Psoas muscle (tissue), 8 donors: ENCODE measurements around the gene FKBP15. TPM values are rescaled to one million over a fixed set of nuclear protein-coding genes. Genes with fewer than 3 reads are reported as not detected.

Experiments used
- ATAC-seq, 4 donors: fragments of 200-7000 bp; cut with Tn5 transposase; one replicate each; pipeline ENCODE4 v1.9.1; 2020; ENCODE audit warnings: moderate library complexity in 3 of 4, mild to moderate bottlenecking in 2 of 4
- DNase-seq, 2 donors: peaks; one replicate each; pipeline ENCODE4 v3.0.0-alpha.2; 2020
- H3K27ac ChIP-seq: fragments of 200-600 bp; one replicate; pipeline ENCODE4 v1.8.0; 2022
- H3K27me3 ChIP-seq, 3 donors: fragments of 200-600 bp in 1 of 3; one replicate each; pipeline versions ENCODE4 v1.6.1 to v1.8.0; 2013 to 2022; ENCODE audit warnings: low read length in 2 of 3, mild to moderate bottlenecking in 2 of 3, moderate library complexity in 1 of 3; ENCODE audit not compliant: insufficient read depth in 3 of 3
- H3K36me3 ChIP-seq, 2 donors: fragments of 200-600 bp in 1 of 2; one replicate each; pipeline versions ENCODE4 v1.6.1 to v1.8.0; 2013 to 2022; ENCODE audit warnings: low read depth in 1 of 2, mild to moderate bottlenecking in 1 of 2, moderate library complexity in 1 of 2; ENCODE audit not compliant: insufficient read depth in 1 of 2
- H3K4me1 ChIP-seq: fragments of 200-600 bp; one replicate; pipeline ENCODE4 v1.8.0; 2022
- H3K4me3 ChIP-seq: fragments of 200-600 bp; one replicate; pipeline ENCODE4 v1.8.0; 2022; ENCODE audit warnings: mild to moderate bottlenecking
- H3K9me3 ChIP-seq: fragments of 200-600 bp; one replicate; pipeline ENCODE4 v1.8.0; 2022
- CTCF ChIP-seq: fragments of 200-600 bp; IDR thresholded peaks from one replicate; pipeline ENCODE4 v1.8.0; 2022; ENCODE audit warnings: antibody characterized with exemption
- WGBS, 3 donors: extraction: QIAGEN DNeasy Blood & Tissue Kit; methylation state at CpG; one replicate each; pipeline versions ENCODE4 v1.1.6 to v1.1.7; 2013; 5-methylcytosine and 5-hydroxymethylcytosine counted together
- intact Hi-C, 2 donors: fragments of 100-400 bp; cut with DNase I; formaldehyde crosslinking; loops; one replicate each; pipeline versions ENCODE4 v1.11.0 to v1.14.2; 2022
- polyA plus RNA-seq, 3 donors: library from polyadenylated mRNA; stranded (reverse); fragments of 200-250 nt; gene quantifications; one replicate each; pipeline ENCODE4 v1.2.3, GENCODE V29; 2013
- total RNA-seq, 4 donors: library from RNA; stranded (reverse); fragmentation: NEBNext Ultra II Directional in 2 of 4; extraction: Animal tissue kit (Norgen Biotek cat#: 25700) in 2 of 4; gene quantifications; one replicate each; pipeline versions ENCODE4 v1.2.1 to v1.2.4, GENCODE V29; 2021 to 2023
- donor health status: healthy with polysubstance abuse.
- donor health status: DM: no; HTN: no; CAD: no; lungs with moderate emphysema.
- donor health status: Bipolar disorder and iron deficiency.
- donor health status: healthy.
- donor health status: DM: yes; HTN: yes; CAD: no.
- donor health status: DM: no; HTN: no; CAD: no.
- donor health status: DM: no; HTN: no; CAD: no.
- donor health status: DM: yes; HTN: yes; CAD: no.

The FKBP15 gene
- total and polyA plus RNA-seq, 7 donors, result 10.5 to 18.4 (median 15.8) TPM

- no peak for TF ChIP-seq CTCF
- H3K4me3 ChIP-seq, result no peak overlapping the region
- peaks cover 5% of the 10 kb centered on the region for H3K4me1 ChIP-seq
- WGBS, 3 donors, result 87 to 90% (median 88%) methylated on average over 4 of the region's 4 CpGs
- no peaks in the 10 kb centered on the region for H3K9me3 ChIP-seq
- H3K27me3 ChIP-seq, result no peaks in the 10 kb centered on the region
- ATAC-seq (no peak), DNase-seq (no peak)
- intact Hi-C loops, result no loop called here
- H3K36me3 ChIP-seq, result peaks cover 14 to 74% of the 10 kb centered on the region in 2 donors
- H3K27ac ChIP-seq, result no peak overlapping the region
Observed at GRCh38 chr9:113267911-113268566, 47.0 kb upstream of the FKBP15 start.

GRCh38 chr9:113266174-113266573 is 45.1 kb upstream of the FKBP15 start:
- no peak for ATAC-seq
- intact Hi-C loops, result no loop called here

GRCh38 chr9:113261917-113262671 is 41.0 kb upstream of the FKBP15 start:
- H3K9me3 ChIP-seq, result no peaks in the 10 kb centered on the region
- no peak for TF ChIP-seq CTCF
- 85 to 100% (median 96%) methylated on average over 1 of the region's 1 CpG for WGBS, 3 donors
- H3K4me3 ChIP-seq, result no peak overlapping the region
- no peak for ATAC-seq
- no peaks in the 10 kb centered on the region for H3K4me1 ChIP-seq
- DNase-seq, result no peak
- peaks cover 9 to 75% of the 10 kb centered on the region in 2 donors for H3K36me3 ChIP-seq
- H3K27ac ChIP-seq, result no peak overlapping the region
- intact Hi-C loops, result no loop called here
- no peaks in the 10 kb centered on the region for H3K27me3 ChIP-seq

More at GRCh38 chr9:113266174-113266573, 45.1 kb upstream of the FKBP15 start:
- 64 to 72% (median 68%) methylated on average over 3 of the region's 3 CpGs for WGBS, 3 donors
- no peaks in the 10 kb centered on the region for H3K9me3 ChIP-seq
- no peaks in the 10 kb centered on the region for H3K27me3 ChIP-seq
- H3K4me1 ChIP-seq, result no peaks in the 10 kb centered on the region
- DNase-seq, result no peak
- no peak for TF ChIP-seq CTCF
- H3K36me3 ChIP-seq, result peaks cover 13 to 74% of the 10 kb centered on the region in 2 donors
- no peak overlapping the region for H3K4me3 ChIP-seq
- no peak overlapping the region for H3K27ac ChIP-seq

- no peak overlapping the region for H3K27ac ChIP-seq
- peaks cover 12 to 83% of the 10 kb centered on the region in 2 donors for H3K36me3 ChIP-seq
- no peak for TF ChIP-seq CTCF
- no peaks in the 10 kb centered on the region for H3K27me3 ChIP-seq
- H3K4me1 ChIP-seq, result no peaks in the 10 kb centered on the region
- ATAC-seq (no peak), DNase-seq (no peak)
- intact Hi-C loops, result no loop called here
- no peak overlapping the region for H3K4me3 ChIP-seq
- no peaks in the 10 kb centered on the region for H3K9me3 ChIP-seq
- WGBS, 3 donors, result 76 to 95% (median 90%) methylated on average over 1 of the region's 1 CpG
Observed at GRCh38 chr9:113258282-113258681, 37.2 kb upstream of the FKBP15 start.
